HFFc6 (cell line): ENCODE results near the gene TH. TPM values are rescaled to one million over a fixed set of nuclear protein-coding genes. Genes with fewer than 3 reads are reported as not detected.

Source experiments
- DNase-seq: peaks from one replicate; pipeline ENCODE4 v3.0.0-alpha.2; 2018
- H3K27ac Mint-ChIP-seq: 2 replicates; pipeline ENCODE4 v1.8.0; 2020; ENCODE audit warnings: mild to moderate bottlenecking, mixed read lengths
- H3K27me3 Mint-ChIP-seq: 2 replicates; pipeline ENCODE4 v1.8.0; 2021; ENCODE audit warnings: mild to moderate bottlenecking, moderate library complexity, mixed read lengths; ENCODE audit not compliant: insufficient read depth
- H3K36me3 Mint-ChIP-seq: 2 replicates; pipeline ENCODE4 v1.8.0; 2021; ENCODE audit warnings: low read depth, mixed read lengths
- H3K4me1 Mint-ChIP-seq: 2 replicates; pipeline ENCODE4 v1.8.0; 2020; ENCODE audit warnings: low read depth, mixed read lengths
- H3K4me3 Mint-ChIP-seq: 2 replicates; pipeline ENCODE4 v1.8.0; 2020; ENCODE audit warnings: mild to moderate bottlenecking, moderate library complexity, mixed read lengths
- H3K9me3 Mint-ChIP-seq: 2 replicates; pipeline ENCODE4 v1.8.0; 2020; ENCODE audit warnings: mild to moderate bottlenecking, mixed read lengths
- CTCF ChIP-seq: fragments of 200-600 bp; sonication (generic); IDR thresholded peaks from 2 replicates; pipeline ENCODE4 v1.5.0; 2021; ENCODE audit warnings: antibody characterized with exemption, mild to moderate bottlenecking
- total RNA-seq, 6 experiments: library from RNA; stranded (reverse); fragmentation: NEBNext Ultra II Directional; extraction: Animal tissue kit (Norgen Biotek cat#: 25700); gene quantifications; 2 replicates in 1 of 6; 3 replicates in 5 of 6; pipeline ENCODE4 v1.2.3, GENCODE V29; 2021

The TH gene
- total RNA-seq, 6 experiments from 2014 or later = not detected

- Mint-ChIP-seq H3K27ac (no peak overlapping the region), H3K4me3 (no peak overlapping the region), H3K9me3 (no peaks in the 10 kb centered on the region), H3K4me1 (no peaks in the 10 kb centered on the region), H3K36me3 (no peaks in the 10 kb centered on the region), H3K27me3 (peaks cover 47% of the 10 kb centered on the region)
- DNase-seq = no peak
- no peak for TF ChIP-seq CTCF
Observed at GRCh38 chr11:2135648-2136201, 35.9 kb downstream of the TH start.

GRCh38 chr11:2135018-2135569 is 36.5 kb downstream of the TH start:
- Mint-ChIP-seq H3K27me3 (peaks cover 47% of the 10 kb centered on the region), H3K36me3 (no peaks in the 10 kb centered on the region), H3K4me3 (no peak overlapping the region), H3K27ac (no peak overlapping the region), H3K9me3 (no peaks in the 10 kb centered on the region), H3K4me1 (no peaks in the 10 kb centered on the region)
- DNase-seq = no peak
- TF ChIP-seq CTCF = no peak

GRCh38 chr11:2134022-2135010 is 37.3 kb downstream of the TH start:
- no peak for DNase-seq
- no peaks in the 10 kb centered on the region for H3K36me3 Mint-ChIP-seq
- no peaks in the 10 kb centered on the region for H3K9me3 Mint-ChIP-seq
- H3K4me1 Mint-ChIP-seq = no peaks in the 10 kb centered on the region
- peaks cover 49% of the 10 kb centered on the region for H3K27me3 Mint-ChIP-seq
- no peak overlapping the region for H3K27ac Mint-ChIP-seq
- H3K4me3 Mint-ChIP-seq = no peak overlapping the region
- no peak for TF ChIP-seq CTCF

- DNase-seq = no peak
- Mint-ChIP-seq H3K27ac (no peak overlapping the region), H3K4me3 (no peak overlapping the region), H3K9me3 (no peaks in the 10 kb centered on the region), H3K4me1 (no peaks in the 10 kb centered on the region), H3K27me3 (peaks cover 52% of the 10 kb centered on the region), H3K36me3 (no peaks in the 10 kb centered on the region)
- TF ChIP-seq CTCF = no peak
Observed at GRCh38 chr11:2133241-2134021, 38.2 kb downstream of the TH start.

- Mint-ChIP-seq H3K4me1 (no peaks in the 10 kb centered on the region), H3K36me3 (no peaks in the 10 kb centered on the region), H3K4me3 (no peak overlapping the region), H3K27ac (no peak overlapping the region), H3K9me3 (no peaks in the 10 kb centered on the region), H3K27me3 (peaks cover 49% of the 10 kb centered on the region)
- DNase-seq = no peak
- no peak for TF ChIP-seq CTCF
Observed at GRCh38 chr11:2132874-2133240, 38.8 kb downstream of the TH start.
